GM18502 (cell line): Measurements from ENCODE around the gene RPLP2.

Experiments used
- ATAC-seq: cut with Tn5 transposase; IDR thresholded peaks from one replicate; pipeline ENCODE4 v1.9.1; 2021; ENCODE audit warnings: mild to moderate bottlenecking; ENCODE audit not compliant: unreplicated experiment, poor library complexity

RPLP2 gene

GRCh38 chr11:821512-822371 lies 12.0 kb downstream of the RPLP2 start:
- no peak for ATAC-seq

DNA sequence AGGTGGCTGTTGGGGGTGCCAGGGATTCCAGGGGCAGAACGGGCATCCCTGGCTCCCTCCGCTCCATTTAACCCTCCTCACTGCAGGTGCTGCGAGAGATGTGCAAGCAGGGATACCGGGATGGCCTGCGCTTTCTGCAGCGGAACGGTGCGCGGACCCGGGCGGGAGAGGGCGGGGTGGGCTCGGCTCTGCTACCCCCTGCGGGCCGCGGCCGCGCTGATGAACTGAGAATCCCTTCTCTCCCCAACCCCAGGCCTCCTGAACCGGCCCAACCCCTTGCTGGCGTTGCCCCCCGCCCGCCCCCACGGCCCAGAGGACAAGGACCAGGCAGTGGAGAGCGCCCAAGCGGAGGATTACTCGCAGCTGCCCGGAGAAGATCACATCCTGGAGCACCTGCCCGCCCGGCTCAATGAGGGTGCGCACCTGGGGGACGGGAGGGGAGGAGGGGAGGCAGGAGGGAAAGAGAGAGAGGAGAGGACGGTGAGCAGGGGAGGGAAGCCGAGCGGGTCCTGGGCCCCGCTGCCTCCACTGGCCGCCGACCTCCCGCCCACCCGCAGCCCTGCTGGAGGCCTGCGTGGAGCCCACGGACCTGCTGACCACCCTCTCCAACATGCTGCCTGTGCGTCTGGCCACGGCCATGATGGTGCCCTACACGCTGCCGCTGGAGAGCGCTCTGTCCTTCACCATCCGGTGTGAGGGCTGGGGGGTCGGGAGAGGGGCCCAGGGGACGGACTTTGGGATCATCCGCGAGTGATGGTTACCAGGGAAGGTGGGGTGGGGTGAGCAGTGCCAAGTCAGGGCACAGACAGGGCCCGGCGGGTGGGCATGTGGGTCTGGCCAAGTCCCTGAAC lies 13.9 kb downstream of the RPLP2 start:
- no peak for ATAC-seq

GRCh38 chr11:824292-824880 lies 14.6 kb downstream of the RPLP2 start:
- ATAC-seq = no peak

DNA sequence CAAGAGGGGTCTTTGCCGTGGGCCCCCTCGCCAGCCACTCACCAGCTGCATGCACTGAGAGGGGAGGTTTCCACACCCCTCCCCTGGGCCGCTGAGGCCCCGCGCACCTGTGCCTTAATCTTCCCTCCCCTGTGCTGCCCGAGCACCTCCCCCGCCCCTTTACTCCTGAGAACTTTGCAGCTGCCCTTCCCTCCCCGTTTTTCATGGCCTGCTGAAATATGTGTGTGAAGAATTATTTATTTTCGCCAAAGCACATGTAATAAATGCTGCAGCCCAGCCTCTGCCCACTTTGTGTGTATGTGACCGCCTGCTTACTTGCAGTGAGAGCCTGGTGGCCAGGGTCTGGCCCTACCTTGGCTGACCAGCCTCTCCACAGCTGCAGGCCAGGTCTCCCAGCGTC lies 15.2 kb downstream of the RPLP2 start:
- ATAC-seq = no peak

DNA sequence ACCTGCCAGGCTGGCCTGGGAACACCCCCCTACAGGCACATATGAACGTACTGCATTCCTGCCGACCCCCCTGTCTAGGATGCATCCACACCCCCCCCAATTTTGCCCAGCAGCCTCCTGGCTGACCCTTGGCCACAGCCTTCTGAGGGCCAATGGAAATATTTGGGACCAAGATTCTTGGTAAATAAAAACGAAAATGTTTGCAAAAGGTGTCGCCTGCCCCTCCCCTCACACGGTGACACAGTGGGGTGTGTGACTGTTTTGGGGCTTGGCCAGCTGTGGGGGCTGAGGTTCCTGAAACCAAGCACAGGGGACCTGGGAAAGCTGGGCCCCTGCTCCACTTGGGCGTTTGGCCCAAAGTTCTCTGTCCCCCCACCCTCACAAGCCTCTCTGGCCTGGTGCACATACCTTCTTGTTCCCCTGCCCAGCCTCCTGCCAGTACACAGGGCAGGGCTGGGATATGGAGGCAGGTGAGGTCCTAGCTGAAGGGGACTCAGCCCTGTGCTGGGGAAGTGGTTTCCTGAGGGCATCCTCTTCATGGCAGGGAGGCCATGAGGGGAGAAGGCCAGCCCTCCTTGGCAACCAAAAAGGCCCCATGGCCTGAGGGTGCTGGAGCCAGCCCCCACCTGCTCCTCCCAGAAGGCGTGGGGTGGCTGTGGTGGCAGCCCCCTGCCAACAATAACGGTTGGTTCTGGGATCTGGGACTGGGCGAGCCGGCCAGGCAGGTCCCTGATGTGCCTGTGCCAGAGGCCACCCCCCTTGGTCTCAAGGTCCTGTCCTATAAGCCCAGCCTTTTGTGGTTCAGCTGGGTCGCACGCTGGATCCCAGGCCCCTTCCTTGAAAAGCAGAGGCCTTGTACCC lies 15.8 kb downstream of the RPLP2 start:
- no peak for ATAC-seq

DNA sequence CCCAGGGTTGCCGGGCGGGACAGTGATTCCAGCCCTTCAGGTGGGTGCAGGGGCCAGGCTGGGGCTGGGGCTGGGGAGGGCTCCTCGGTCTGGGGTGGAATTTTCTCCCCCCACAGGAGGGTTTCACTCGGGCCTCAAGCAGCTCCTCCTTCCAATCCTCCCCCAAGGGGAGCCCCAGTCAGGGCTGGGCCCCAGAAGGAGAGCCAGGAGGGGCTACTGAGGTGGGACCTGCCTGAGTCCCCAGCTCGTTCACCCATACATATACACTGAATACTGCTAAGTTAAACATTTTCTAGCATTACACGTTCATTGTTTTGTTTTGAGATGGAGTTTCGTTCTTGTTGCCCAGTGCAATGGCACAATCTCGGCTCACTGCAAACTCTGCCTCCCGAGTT lies 16.5 kb downstream of the RPLP2 start:
- no peak for ATAC-seq

- no peak for ATAC-seq
These were observed 17.0 kb downstream of the RPLP2 start for GRCh38 chr11:826836-827145.

DNA sequence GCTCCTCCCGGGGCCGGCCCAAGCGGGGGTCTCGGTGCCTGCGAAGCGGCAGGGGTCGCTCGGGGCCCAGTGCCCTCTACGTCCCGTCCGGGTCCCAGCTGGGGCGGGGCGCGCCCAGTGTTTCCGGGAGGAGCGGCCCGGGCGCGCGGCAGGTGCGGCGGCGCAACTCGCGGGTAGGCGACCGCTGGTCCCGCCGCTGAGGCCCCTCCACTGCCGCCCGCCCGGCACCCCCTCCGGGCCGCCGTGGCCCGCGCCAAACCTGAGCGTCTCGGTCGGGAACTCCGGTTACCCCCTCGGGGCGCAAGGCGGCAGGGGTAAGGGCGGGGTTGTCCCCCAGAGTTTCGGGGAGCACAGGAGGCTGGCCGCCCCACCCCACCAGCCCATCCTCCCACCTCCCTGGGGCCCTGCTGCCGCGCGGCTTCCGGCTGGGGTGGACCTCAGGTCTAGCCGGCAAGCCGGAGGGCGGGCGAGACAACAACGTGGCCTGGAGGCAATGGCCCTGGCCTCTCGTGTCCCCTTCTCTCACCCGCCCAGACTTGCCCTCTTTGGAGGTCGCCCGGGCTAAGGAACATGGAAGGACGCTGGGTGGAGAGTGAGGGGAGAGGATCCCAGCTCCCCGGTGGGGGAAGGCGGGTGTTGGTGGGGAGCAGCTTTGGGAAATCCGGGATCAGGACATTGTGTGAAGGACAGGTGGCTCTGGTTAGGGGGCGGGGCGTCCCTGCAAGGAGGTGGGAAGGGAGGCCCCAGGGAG lies 17.6 kb downstream of the RPLP2 start:
- peak; percentile 35 for ATAC-seq

DNA sequence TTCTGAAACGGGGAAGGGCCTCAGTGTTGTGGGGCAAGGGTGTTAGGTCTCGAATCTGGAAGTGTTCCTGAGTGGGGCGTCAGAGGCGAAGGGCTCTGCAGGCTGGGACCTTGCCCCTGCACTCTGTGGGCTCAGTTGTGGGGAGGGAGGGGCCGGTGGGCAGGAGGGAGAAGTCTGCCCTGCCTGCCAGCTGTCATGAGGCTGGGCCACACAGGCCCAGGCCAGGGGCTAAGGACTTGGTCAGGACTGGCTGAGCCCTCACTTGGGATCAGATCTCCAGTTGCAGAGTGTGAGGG lies 18.1 kb downstream of the RPLP2 start, which contains the start of gene CRACR2B:
CRACR2B (plus strand) TSS at position 23 of the 296 bp plus-strand sequence. CDS start 689 bp downstream, outside the sequence.
- ATAC-seq = no peak

DNA sequence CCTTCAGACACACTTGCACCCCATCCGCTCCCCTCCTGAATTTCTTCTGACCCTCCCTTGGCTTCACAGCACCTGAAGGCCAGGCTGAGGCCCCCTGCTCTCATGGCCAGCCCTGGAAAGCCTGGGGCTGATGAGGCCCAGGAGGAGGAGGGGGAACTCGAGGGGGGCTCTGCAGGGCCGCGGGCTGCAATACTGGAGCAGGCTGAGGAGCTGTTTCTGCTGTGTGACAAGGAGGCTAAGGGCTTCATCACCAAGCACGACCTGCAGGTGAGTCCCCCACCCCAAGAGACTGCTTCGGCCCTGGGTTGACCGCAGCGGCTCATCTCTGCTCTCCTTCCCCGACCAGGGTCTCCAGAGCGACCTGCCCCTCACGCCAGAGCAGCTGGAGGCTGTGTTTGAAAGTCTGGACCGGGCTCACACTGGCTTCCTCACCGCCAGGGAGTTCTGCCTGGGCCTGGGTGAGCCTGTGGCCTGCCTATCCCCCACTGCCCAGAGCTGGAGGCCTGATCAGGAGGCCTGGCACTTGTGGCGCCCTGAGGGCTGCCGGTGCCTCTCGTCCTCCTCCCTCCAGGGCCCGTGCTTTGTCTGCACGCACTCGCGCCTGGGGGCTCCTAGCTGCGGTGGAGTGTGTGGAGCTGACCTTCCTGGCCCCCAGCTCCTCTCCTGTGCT lies 18.9 kb downstream of the RPLP2 start:
- ATAC-seq = no peak

- no peak for ATAC-seq
These were observed 19.5 kb downstream of the RPLP2 start for GRCh38 chr11:829176-829846.

GRCh38 chr11:829847-830294 lies 20.1 kb downstream of the RPLP2 start:
- no peak for ATAC-seq

GRCh38 chr11:830295-831117 lies 20.7 kb downstream of the RPLP2 start:
- ATAC-seq = peak; percentile 45

GRCh38 chr11:831118-831864 lies 21.5 kb downstream of the RPLP2 start:
- ATAC-seq = no peak

DNA sequence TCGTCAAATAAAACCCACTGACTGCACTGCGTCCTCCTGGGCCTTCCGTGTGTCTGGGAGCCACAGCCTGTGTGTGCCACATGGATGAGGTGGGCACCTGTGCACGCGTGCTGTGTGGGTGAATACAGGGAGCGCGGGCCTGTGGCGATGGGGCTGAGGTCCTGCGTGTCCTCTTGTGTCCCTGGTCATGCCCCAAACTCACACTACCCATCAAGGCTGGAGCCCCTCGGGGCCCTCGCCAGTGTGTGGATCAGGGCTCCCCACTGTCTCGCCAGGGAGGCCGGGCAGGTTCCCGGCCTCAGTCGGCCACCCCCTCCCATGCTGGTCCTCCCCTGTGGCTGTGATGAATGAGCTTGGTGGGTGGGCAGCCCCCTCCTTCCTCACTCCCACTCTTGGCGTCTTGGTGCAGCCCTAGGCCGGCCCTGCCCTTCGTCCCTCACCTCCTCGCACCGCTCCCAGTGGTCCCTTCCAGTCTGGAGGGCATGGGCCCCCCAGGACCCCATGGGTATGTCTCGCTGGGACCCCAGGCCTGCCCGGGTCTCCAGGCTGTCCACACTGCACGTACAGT lies 22.3 kb downstream of the RPLP2 start:
- no peak for ATAC-seq

- peak; percentile 44 for ATAC-seq
These were observed 22.9 kb downstream of the RPLP2 start, which contains the start of gene CD151 for GRCh38 chr11:832529-833113. CD151 (plus strand) TSS chr11:832952; CDS start chr11:836070, 3,118 bp downstream.
